Brain microvascular endothelial cell (primary cell): ENCODE measurements around the gene TNRC6C.

Experiments
- DNase-seq: peaks from one replicate; pipeline ENCODE4 v3.0.0-alpha.2; 2020
- H3K27ac ChIP-seq: fragments of 250-450 bp; sonication (Bioruptor Pico); 2 replicates; pipeline ENCODE4 v1.5.1; 2020; ENCODE audit warnings: mild to moderate bottlenecking, moderate library complexity
- H3K27me3 ChIP-seq: fragments of 250-450 bp; sonication (Bioruptor Pico); replicated peaks from 2 replicates; pipeline ENCODE4 v1.5.1; 2020; ENCODE audit warnings: mild to moderate bottlenecking
- H3K36me3 ChIP-seq: fragments of 250-450 bp; sonication (Bioruptor Pico); replicated peaks from 2 replicates; pipeline ENCODE4 v1.5.1; 2020; ENCODE audit warnings: mild to moderate bottlenecking
- H3K4me3 ChIP-seq: 2 replicates; pipeline ENCODE4 v1.5.1; 2011; ENCODE audit warnings: low read depth, mild to moderate bottlenecking, control low read depth, low read length, moderate library complexity
- in situ Hi-C: cut with HindIII; loops from 2 replicates; pipeline ENCODE4 v1.10.0; 2017; ENCODE audit warnings: low sequenced_read_pairs, low pct_ligation_motif_present
- TF ChIP-seq, protein P1 (sequence below): IDR thresholded peaks from 2 replicates; pipeline ENCODE4 v1.5.1; 2011; ENCODE audit warnings: low read depth, mild to moderate bottlenecking, moderate library complexity, low read length, control low read depth, inconsistent platforms; ENCODE audit errors: missing control alignments

TNRC6C gene

DNA sequence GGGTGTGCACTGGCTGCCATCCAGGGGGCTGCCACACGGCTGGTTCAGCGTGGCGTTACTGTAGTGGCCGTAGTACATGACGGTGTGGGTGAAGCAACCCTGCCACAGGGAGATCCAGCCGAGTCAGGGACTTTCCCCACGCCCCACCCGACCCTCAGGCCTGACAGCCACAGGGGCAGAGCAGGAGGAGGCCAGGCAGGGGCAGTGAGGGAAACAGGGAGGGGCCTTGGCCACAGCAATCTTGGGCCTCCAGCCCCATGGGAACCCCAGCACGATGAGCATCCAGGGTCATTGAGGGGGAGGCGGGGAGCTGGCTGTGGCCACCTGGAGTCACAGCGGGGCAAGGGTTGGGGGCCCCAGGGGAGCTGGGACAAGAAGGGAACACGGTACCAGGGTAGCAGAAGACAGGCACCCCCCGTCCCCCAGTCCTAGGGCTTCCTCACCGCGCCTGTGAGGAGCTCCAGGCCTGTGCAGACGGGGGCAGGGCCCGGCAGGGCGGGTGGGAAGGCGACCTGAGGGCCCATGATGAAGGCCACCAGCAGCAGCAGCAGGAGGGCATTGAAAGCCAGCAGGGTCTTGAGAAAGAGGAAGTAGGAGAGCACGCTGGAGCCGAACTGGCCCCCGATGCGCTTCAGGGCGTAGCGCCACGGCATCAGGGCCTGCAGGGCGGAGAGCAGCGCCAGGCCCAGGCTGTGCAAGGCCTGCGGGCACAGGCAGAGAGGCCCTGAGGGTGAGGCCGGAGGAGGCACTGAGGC, 165.8 kb downstream of the TNRC6C start:
- Histone ChIP-seq H3K4me3 (no peak overlapping the region), H3K27ac (no peak overlapping the region), H3K27me3 (no peaks in the 10 kb centered on the region), H3K36me3 (peaks cover 4% of the 10 kb centered on the region)
- TF ChIP-seq, protein P1, sequence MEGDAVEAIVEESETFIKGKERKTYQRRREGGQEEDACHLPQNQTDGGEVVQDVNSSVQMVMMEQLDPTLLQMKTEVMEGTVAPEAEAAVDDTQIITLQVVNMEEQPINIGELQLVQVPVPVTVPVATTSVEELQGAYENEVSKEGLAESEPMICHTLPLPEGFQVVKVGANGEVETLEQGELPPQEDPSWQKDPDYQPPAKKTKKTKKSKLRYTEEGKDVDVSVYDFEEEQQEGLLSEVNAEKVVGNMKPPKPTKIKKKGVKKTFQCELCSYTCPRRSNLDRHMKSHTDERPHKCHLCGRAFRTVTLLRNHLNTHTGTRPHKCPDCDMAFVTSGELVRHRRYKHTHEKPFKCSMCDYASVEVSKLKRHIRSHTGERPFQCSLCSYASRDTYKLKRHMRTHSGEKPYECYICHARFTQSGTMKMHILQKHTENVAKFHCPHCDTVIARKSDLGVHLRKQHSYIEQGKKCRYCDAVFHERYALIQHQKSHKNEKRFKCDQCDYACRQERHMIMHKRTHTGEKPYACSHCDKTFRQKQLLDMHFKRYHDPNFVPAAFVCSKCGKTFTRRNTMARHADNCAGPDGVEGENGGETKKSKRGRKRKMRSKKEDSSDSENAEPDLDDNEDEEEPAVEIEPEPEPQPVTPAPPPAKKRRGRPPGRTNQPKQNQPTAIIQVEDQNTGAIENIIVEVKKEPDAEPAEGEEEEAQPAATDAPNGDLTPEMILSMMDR = no peak
- no peak for DNase-seq
- in situ Hi-C loops = no loop called here

DNA sequence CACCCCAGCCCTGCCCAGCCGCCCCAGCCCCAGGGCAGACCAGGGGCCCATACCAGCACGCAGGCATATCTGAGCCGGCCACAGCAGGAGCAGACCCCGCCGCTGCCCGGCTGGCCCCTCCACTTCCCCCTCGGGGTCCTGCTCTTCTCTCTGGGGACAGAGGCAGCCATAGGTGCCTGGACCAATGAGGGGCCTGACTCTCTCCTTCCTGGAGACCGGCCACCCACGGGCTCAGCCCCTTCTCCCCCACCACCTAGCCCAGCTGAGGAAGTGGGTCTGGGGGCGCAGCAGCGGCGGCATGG, 166.3 kb downstream of the TNRC6C start:
- DNase-seq = no peak
- H3K27ac ChIP-seq = no peak overlapping the region
- H3K36me3 ChIP-seq = peaks cover 4% of the 10 kb centered on the region
- TF ChIP-seq, protein P1 = no peak
- no peak overlapping the region for H3K4me3 ChIP-seq
- no peaks in the 10 kb centered on the region for H3K27me3 ChIP-seq
- in situ Hi-C loops = no loop called here

DNA sequence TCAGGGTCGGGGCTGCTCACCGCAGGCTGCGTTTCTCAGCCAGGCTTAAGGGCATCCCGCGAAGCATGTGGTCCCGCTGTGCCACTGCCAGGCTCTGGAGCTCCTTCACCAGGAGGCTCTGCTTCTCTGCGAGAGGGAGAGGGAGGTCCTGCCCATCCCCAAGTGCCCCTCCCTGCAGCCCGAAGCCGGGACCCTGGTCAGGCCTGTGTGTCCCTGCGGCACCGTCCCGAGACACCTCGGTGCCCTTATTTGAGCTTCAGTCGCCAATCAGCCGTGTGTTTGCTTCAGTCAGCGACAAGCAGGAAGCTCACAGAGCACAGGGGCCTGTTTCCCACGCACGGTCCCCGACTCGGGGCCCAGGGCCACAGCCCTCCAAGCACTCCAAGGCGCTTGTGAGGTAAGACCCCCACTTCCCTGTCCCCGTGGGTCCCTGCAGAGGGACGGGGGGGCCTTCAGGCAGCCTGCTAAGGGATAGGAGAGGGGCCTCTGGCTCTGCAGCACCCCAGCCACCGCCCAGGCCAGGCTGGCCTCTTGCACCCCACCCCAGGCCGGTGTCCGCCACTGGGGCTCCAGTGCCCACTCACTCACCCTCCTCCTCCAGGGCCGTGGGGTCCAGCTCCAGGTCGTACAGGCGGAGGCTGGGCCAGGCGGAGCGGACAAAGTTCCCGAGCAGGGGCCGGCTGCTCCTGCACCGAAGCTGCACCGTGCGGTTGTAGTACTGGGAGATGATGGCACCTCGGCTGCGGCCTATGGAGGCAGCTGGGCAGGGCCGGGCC, 166.8 kb downstream of the TNRC6C start:
- H3K4me3 ChIP-seq = no peak overlapping the region
- TF ChIP-seq, protein P1 = no peak
- no peak for DNase-seq
- in situ Hi-C loops = no loop called here
- H3K27me3 ChIP-seq = no peaks in the 10 kb centered on the region
- no peak overlapping the region for H3K27ac ChIP-seq
- H3K36me3 ChIP-seq = peaks cover 4% of the 10 kb centered on the region

DNA sequence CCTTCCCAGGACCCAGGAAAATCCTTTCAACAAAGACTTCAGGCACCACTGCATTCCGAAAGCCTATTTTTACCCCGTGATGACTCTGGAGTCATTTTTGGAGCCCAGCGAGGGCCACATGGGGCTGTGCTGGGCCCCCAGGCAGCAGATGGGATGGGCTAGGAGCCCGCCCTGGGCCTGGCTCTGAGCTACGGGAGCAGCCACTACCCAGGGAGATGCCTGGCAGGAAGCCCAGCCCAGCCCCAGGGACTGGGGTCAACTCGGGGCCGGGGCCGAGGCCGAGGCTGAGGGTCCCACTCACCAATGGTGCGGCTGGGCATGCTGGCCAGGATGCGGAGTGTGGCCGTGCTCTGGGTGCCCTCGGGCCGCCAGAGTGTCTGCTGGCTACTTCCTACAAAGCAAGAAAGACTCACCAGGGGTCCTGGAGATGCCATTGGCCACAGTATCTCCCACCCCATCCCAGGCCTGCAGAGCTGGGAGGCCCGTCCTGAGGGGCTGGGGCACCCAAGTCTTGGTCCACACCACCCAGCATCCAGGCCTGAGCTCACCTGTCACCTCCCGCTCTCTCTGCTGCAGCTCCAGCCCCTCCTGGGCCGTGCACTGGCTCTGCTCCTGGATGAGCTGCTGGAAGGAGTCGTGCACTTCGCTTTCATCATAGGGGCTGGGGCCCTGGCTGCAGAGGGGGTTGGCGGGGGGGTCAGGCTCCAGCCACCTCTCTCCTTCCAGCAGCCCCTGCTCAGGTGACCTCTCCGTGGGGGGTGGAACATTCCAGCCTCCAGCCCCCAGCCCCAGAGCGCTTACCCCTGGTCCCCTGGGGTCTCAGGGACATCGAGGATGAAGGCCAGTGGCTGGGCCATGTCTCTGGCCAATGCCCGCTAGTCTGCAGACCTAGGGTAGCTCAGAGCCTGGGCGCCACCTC, 167.7 kb downstream of the TNRC6C start:
- no peak for DNase-seq
- Histone ChIP-seq H3K27me3 (peaks cover 4% of the 10 kb centered on the region), H3K36me3 (peaks cover 4% of the 10 kb centered on the region), H3K4me3 (no peak overlapping the region), H3K27ac (no peak overlapping the region)
- TF ChIP-seq, protein P1 = no peak
- in situ Hi-C loops = no loop called here

DNA sequence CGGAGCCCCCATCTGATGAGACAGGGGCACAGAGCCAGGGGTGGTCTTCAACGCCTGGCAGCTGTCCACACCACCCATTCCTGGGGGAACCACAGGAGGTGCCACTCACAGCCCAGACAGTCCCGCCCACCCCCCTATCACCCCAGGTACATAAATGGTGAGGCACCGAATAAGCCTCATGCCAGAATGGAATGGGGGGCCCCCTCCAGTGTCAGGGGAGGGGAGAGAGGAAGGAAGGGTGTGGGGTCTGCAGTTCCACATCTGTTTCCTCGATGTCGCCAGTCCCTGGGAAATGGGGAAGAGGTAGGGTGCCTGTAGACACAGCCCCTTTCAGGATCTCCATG, 168.4 kb downstream of the TNRC6C start:
- Histone ChIP-seq H3K27ac (no peak overlapping the region), H3K36me3 (peaks cover 4% of the 10 kb centered on the region), H3K27me3 (peaks cover 8% of the 10 kb centered on the region), H3K4me3 (no peak overlapping the region)
- TF ChIP-seq, protein P1 = no peak
- no peak for DNase-seq
- in situ Hi-C loops = no loop called here
